ENCODE results near the gene WHRN.

WHRN gene

DNA sequence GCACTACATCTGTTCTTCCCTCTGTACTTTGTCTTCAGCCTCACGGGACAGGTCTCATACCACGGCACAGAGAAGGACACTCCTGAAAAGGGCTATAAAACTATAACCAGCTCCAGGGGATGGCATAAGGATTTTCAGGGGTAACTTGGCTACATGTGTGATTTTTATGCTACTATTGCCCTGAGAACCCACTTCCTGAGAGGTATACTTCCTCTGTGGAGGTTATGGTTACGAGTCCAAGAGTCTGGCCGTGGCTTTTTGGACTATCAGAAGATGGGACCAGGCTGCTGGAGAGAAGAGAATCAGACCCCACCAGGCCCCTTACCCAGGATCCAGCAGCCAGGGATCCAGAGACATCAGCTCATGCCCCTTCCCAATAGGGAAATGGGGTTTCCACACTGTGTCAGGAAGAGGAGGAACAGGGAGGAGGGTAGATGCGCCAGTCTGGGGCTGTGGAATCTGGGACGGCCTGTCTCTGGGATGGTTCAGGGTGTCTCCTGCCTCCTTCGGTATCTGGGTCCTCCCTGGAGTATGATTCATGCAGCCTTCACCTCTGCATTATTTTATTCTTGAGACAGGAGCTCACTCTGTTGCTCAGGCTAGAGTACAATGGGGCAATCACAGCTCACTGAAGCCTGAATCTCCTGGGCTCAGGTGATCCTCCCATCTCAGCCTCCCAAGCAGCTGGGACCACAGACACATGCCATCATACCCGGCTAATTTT, 29.7 kb downstream of the WHRN start:
- intact Hi-C loops (cut with DNase I): no loop called here
- DNase-seq: no peak

DNA sequence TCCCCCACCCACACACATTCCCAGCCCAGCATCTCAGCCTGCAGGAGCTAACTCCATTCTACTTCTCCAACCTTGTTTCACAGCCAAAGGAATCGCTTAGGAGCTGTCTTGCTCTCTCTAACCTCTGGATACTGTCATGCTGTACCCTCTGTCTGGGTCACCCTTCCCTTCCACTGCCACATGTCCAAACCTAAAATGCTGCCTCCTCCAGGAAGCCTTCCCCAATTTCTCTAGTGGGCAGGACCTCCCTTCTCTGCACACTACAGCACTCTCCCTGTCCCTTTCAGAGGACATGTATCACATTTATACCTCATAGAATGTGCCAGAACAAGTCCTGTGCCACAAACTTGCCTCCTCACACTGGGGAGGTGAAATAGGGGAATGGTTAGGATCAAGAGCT, 30.8 kb downstream of the WHRN start:
- intact Hi-C loops (cut with DNase I): no loop called here

DNA sequence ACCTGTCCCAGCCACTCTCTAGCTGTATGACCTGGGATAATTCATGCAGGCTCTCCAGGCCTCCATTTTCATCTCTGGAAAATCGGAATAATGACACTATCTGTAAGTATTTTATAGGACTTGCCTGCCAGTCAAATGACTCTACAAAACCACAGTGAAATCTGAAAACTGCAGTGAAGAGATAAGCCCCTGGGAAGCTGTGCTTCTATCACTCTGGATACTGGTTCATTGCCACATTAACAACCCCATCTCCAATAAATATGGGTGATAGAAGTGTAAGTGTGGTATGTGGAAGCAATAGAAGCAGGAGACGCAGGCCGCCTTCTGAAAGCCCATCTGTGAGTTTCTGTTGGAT, 31.8 kb downstream of the WHRN start:
- intact Hi-C loops (cut with DNase I): no loop called here
- DNase-seq: no peak

More for the DNA sequence above, 30.8 kb downstream of the WHRN start:
- DNase-seq: no peak

DNA sequence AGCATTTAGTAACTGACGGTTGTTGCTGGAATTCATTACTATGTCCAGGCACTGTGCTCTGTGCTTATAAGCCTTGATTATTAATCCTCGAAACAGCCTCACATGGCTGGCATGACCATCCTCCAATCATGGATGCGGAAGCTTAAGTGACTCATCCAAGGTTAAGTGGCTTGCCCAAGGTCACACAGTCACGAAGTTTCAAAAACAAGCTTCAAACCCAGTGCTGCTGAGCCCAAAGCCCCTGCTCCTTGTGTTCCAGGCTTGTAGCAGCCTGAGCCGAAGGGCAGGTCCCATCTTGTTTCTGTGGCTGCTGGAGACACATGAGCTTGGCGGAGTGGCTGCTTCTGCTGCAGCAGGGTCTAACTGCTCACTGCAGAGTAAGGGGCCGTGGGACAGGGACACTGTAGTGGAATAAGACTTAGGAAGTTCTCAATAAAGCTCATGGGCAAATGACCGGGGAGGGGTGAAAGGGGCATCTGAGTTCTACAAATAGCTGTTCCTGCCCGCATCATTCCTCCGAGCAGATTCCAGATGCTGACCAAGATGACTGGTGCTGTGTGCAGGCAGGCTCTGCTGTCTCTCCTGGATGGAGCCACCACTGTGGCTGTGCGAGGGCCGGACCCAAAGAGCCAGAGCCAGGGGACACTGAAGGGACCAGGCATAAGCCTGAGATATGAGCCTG, 32.4 kb downstream of the WHRN start:
- intact Hi-C loops (cut with DNase I): no loop called here
- peak in 1 of 10 donors; percentile 44 for DNase-seq

DNA sequence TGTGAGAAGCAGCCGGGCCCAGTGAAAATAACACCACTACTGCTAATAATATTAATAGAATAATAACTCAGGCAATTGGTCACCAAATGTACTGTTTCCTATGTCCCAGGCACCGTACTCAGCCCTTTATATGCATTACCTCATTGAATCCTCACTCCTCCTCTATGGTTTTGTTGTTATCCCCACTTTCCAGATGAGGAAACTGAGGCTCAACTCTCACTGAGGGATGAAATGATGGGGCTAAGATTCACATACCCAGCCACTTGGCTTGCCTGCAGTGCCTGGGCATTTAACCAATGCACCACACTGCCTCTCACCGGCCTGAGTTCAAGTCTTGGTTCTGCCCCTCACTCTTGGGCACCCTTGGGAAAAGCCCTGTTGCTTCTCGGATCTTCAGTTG, 34.1 kb downstream of the WHRN start:
- no peak for DNase-seq
- intact Hi-C loops (cut with DNase I): no loop called here

DNA sequence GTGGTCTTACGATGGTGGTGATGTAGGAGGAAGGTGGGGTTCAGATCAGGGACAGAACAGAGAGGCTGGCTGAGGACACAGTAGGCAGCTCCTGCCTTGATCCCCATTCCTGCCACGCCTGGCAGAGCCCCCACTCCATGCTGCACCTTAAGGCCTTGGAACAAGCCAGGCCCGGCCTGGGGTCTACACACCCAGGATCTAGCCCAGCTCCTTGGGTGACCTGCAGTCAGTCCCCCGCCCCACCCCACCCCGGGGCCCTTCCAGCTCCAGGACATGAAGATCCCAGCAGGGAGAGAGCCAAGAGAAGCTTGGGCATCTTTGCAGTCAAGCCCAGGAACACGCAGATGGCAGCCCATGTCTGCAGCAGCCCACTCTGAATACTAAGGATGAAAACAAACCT, 34.7 kb downstream of the WHRN start:
- intact Hi-C loops (cut with DNase I): no loop called here
- no peak for DNase-seq

DNA sequence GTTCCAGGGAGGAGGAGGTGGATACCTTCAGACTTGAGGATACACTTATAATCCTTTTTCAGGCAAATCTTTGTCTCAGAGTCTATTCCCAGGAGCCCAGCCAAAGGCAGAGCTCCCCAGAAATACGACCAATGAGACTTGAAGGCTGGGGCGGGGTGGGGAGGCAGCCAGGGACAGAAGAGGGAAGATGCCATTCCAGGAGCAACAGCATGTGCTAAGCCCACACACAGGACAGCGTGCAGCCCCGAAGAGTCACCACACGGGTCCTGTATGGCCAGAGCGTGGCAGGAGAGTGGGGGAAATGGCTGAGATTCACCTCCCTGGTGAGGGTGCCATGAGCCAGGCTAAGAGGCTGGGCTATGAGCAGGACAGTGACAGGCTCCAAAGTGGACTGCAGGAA, 35.2 kb downstream of the WHRN start:
- DNase-seq: no peak

DNA sequence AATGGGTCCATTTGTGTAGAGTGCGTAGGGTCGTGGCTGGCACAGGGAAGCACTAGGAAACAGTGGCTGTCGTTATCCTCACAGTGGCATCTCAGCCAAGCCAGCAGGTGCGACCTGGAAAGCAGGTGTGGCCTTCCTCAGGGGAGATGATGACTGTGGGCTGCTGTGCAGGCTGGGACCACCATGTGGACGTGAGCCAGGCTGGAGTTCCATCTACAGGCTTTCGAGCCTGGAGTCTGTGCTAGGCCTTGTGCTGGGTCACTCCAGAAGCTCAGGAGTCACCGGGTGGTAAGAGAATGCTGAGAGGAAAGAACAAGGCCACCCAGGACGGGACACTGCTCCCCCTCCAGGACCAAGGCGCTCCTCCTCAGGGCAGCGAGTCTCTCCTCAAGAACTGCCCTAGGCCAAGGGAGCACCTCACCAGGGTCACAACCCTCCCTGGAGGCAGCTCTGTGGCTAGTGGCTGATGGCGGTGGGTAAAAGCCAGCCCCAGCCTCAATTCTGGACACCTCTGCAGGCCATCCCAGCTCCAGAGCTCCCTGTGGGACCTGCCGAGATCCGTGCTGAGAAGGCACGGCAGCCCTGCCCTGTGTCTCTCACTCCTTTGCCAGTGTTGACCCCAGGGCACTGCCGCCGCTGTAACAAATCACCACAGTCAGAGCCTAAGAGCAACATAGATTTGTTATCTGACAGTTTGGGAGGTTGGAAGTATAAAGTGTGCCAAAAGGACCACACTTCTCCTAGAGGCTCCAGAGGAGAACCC, 36.0 kb downstream of the WHRN start:
- DNase-seq: peak in 1 of 10 donors; percentile 63
- intact Hi-C loops (cut with DNase I): no loop called here

More for the DNA sequence above, 35.2 kb downstream of the WHRN start:
- intact Hi-C loops (cut with DNase I): no loop called here

DNA sequence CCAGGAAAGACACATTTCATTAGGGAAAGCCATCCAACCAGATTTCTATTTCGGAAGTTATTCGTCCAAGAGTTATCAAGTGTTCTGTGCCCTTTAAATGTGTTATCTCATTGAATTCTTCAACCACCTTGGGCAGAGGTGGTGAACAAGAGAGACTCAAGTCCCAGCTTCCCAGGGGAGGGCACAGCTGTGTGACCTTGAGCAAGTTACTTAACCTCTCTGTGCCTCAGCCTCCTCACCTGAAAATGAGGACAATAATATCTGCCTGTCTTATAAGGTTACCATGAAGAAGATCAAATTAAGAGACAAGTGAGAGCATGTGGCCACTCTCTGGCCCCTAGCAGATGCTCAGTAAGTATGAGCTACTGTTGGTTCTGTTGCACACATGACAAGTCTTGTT, 37.4 kb downstream of the WHRN start:
- intact Hi-C loops (cut with DNase I): no loop called here
- no peak for DNase-seq

DNA sequence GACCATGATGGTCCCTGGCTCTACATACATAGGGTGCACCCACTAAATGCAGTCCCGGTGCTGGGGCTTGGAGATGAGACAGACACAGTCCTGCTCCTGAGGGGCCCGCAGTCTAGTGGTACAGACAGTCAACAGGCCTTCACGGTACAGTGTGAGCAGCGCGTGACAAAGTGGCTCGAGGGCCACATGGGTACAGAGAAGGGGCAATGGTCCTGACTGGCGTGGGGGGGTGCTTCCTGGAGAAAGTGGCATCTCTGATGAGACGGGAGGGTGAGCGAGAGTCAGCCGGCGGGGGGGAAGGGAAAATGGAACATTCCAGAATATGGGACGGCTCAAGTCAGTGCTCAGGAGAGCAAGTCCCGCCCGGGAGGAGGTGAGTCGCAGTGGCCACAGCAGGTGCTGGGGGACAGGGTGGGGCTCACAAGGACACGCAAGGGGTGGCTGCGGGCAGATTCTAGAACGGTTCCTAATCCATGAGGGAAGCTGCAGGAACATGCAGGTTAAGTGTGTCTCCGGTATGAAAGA, 38.0 kb downstream of the WHRN start:
- intact Hi-C loops (cut with DNase I): no loop called here
- DNase-seq: peak in 1 of 10 donors; percentile 46

DNA sequence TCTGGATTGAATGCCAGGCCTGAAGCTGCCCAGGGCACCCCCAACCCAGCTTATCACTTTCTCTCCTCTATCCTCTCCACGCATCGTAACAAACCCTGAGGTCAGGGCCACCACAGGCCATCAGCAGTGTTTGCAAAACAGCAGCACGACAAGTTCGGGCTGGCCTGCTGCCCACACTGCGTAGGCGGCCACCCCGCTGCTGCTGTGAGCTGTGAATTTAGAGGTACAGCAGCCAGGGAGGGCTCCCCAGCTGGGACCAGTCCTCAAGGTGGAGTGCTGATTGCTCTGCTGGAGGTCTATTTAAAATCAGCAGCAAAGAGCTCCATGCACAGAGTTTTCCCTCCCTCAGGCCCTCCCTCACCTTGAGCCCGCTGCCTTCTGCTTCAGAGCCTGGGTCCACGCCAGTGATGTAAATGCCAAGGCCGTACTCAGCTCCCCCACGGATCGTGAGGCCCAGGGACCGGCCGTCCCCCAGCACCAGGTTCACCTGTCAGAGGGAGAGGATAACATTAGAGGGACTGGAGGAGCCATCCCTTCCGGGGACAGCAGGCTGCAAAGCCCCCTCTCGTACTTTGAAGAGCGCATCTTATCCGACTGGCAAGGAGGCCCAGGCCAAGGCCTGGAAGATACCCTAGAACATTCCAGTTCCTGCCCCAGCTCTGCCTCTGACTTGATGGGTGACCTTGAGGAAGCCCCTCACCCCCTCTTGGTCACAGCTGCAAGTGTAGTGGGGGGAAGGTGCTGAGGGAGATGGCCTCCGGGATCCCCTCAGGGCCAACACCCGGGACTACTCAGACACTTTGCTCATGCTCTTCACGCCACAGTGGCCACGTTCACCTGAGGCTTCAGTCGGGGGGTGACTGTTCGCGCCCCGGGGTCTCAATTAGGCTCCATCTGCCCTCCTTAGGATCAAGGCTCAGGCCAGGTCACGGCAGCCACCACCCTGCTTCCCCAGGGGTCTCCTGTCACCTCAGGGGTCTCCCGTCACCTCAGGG, 39.1 kb downstream of the WHRN start:
- intact Hi-C loops (cut with DNase I): no loop called here
- DNase-seq: no peak

DNA sequence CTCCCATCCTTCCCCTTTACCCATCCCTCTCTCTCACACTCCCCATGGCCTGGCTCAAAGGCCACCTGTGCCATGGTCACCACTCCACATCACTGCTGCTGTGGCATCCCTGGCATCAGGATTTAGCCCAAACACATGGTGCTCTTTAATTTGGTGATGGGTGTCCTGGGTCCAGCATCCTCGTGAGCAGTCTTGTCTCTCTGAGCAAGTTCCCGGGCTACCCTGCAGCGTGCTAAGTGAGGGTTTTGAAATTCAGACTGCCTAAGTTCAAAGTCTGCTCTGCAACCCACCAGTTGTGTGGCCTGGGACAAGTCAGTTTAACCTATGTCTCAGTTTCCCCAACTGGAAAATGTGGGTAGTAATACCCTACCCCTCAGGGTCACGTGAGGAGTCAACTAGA, 39.9 kb downstream of the WHRN start:
- no peak for DNase-seq
- intact Hi-C loops (cut with DNase I): no loop called here

DNA sequence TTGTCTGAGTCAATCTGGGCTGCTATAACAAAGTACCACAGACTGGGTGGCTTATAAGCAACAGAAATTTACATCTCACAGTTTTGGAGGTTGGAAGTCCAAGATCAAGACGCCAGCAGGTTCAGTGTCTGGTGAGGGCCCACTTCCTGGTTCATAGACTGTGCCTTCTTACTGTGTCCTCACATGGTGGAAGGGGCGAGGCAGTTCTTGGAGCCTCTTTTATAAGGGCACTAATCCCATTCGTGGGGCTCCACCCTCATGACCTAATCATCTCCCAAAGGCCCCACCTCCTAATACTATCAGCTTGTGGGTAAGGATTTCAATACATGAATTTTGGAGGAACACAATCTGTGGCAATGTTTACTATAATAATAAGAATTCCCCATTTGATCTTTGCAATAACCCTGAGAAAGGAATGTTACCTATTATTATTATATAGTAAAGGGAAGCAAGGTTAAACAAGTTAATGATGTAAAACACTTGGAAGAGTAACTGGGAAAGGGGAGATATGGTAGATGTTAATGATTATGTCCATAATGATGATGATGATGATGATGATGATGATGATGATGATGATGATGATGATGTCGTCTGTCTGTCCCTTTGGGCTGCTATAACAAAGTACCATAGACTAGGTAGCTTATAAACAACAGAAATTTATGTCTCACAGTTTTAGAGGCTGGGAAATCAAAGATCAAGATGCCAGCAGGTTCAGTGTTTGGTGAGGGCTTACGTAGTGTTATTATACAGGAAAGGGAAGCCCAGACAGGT, 40.8 kb downstream of the WHRN start:
- no peak for DNase-seq
- intact Hi-C loops (cut with DNase I): no loop called here

DNA sequence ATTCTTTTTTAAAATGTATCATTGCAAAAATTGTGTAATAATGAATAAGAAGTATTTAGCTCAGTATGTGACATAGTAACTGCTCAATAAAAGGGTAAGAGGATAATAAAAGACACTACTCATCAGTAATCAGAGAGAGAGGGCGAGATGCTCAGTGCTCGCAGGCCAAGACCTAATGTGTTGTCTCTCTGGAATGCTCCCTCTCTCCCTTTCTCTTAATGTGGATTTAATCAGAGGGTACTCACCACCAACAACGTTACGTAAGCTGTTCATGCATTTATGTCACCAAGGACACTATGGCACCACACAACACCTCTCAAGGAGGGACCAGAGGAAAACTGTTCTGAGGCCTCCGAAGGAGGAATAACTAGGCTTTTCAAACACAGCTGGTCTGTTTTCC, 42.5 kb downstream of the WHRN start:
- no peak for DNase-seq
- intact Hi-C loops (cut with DNase I): no loop called here

DNA sequence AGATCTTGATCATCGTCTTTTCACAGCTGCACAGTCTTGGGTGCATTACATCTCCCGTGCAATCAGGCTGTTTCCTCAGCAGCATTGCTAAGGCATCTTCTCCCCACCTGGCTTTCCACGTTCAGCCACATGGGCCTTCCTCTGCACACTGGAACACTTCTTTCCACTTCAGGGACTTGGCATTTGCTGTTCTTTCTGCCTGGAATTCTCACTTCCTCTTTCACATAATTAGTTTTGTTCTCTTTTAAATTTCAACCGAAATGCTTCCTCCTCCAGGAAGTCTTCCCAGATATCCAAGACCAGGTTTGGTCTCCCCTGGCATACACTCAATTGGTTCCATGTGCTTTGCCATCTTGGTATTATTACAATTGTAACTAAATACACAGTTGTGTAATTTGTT, 43.8 kb downstream of the WHRN start:
- DNase-seq: no peak
- intact Hi-C loops (cut with DNase I): no loop called here

DNA sequence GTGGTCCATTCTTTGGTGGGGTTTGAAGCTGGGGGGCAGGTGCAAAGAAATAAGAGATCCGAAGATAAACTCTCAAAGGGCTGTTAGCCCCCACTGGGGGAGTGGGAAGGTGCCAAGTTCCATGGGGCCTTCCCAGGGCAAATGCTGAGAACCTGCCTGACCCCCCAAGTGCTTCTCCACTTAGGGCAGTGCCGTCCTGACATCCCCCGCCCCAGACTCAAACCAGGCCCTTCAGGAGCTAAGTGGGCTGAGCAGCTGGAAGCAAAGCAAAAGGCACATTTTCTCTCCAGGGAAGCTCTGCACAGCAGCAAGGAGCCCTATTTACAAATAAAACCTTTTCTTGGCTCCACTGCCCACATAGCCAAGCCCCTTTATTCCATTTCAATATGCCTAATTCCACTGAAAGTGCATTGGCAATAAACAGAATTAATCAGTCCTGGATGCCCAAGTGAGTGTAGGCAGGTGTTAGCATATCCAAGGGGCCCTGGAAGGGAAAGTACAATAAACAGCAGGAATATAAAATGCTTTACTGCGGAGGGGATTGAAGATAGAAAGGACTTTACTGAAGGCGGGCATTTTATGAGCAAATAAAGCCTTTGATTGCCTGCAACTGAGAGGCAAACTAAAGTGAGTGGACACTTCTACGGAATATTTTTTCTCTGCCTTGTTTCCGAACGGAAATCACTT, 44.6 kb downstream of the WHRN start:
- DNase-seq: no peak
- intact Hi-C loops (cut with DNase I): no loop called here

DNA sequence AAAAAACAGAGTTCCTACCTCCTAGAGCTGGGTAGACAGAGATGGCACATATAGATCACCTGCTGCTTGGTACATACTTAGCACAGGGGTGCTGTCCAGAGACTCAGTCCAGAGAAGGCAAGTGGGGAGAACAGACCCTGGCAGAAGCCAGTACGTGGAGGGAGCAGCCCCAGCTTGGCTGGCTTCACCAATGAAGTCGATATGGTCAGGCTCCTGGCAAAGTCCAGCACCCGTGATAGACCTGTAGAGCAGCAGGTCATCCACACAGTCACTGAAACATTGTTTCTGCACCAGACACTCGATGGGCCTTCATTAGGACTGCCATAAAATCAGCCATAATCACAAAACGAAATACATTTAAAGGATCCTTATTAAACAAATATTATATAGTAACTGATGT, 45.8 kb downstream of the WHRN start:
- DNase-seq: no peak
- intact Hi-C loops (cut with DNase I): no loop called here

DNA sequence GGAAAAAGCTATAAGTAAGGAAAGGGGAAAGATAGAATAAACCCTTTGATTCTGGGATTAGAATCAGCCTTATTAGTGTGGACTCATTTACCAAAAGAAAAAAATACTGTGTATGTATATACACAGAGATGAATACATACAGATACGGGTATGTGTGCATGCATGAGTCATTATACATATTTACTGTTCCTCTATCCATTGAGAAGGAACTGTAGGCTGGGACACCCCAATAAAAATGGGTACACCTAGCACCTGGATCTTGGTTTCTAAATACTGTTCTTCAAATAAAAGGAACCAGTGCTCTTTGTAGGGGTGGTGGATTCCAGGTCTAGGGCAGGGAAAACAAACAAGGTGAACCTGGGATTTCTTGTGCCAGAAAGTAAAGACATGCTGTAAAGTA, 48.3 kb downstream of the WHRN start:
- intact Hi-C loops (cut with DNase I): no loop called here
- no peak for DNase-seq

DNA sequence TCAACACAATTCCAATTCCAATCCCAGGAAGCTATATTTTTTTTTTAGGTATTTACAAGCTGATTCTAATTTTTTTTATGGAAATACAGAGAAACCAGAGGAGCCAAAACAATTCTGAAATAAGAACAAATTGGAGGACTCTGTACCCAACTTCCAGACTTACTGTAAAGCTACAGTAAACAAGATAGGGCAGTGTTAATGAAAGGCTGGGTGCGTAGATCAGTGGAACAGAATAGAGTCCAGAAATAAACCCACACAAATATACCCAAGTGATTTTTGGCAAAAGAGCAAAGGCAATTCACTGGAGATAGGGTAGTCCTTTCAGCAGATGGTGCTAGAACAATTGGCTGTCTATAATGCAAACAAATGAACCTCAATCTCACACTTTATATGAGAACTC, 50.6 kb downstream of the WHRN start:
- intact Hi-C loops (cut with DNase I): no loop called here
- DNase-seq: no peak
